ENCODE results near the gene SLC26A8.
A peak's percentile ranks its signal among the peaks of the same experiment; 100 is the strongest.

The SLC26A8 gene

DNA sequence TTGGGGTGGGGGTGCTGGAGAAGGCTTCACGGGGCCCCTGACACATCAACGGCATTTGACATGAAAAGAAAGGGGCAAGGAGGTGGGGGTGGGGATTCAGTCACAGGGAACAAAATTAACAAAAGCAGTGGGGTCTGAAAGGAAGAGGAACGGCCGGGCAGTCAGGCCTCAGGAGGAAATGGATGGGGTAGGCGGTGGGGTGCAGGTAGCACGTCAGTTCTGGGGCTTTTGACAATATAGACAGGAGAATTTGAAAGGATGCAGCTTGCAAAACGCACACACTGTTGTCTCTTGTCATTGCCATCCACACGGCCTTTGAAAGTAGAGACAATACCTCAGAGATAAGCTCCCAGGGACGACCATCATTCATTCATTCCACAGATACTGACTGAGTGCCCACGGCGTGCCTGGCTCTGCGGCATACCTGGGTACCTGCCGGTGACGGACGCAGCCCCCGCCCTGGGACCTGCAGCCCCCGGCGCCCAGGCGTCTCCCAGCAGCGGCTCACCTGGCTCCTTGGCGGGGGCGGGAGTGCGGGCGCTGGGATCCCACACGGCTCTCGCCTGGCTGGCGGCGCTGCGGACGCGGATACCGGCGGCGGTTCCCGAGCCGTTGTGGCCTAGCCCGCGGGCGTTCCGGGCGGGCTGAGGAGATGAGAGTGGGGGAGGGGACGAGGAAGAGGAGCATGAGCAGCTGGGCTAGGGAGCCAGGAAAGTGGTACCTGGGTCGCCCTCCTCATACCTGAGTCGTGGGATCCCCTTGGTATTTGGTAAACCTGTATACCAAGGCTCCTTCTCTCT, at the start of gene SLC26A8:
Gene SLC26A8 (minus strand): TSS at position 646 of the 800 bp plus-strand sequence. CDS start 4,934 bp downstream, outside the sequence.
- peak within 1 kb of the TSS in 1 of 21 experiments; percentile 15 for H3K27ac ChIP-seq
- peak within 1 kb of the TSS in 3 of 7 experiments; percentile 7 to 27 (median 12) for H3K4me3 ChIP-seq

- H3K4me3 ChIP-seq: no peak overlapping the region
These were observed 49.1 kb upstream of the SLC26A8 start for GRCh38 chr6:36073587-36073986.

DNA sequence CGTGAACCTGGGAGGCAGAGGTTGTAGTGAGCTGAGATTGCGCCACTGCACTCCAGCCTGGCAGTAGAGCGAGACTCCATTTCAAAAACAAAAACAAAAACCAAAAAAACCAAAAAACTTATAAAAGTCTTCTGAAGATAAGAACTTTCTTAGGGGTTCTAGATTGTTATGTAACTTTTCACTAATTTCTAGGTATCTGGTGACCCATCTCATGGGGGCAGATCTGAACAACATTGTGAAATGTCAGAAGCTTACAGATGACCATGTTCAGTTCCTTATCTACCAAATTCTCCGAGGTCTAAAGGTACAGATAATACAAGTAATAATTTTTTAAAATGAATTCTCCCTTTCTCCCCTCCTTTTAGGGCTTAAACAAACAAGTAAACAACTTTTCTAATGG, 48.2 kb upstream of the SLC26A8 start:
- no peak overlapping the region for H3K27ac ChIP-seq
- H3K4me3 ChIP-seq: no peak overlapping the region

More at GRCh38 chr6:36073587-36073986, 49.1 kb upstream of the SLC26A8 start:
- no peak overlapping the region for H3K27ac ChIP-seq

DNA sequence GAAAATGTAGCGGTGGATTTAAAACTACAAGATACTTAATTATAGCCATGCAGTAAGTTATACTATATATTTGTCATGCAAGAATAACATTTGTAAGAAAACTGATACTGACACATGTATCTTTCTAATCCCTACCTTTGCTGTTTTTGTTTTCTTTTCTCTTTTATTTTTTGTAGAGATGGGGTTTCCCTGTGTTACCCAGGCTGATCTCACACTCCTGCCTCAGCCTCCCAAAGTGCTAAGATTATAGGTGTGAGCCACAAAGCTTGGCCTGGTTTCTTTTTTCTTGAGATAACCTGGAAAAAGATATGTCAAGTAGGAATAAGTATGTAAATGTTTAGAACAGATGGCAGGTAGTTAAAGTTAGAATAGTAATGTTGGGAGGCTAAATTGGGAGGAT, 47.3 kb upstream of the SLC26A8 start:
- H3K27ac ChIP-seq: no peak overlapping the region

GRCh38 chr6:36071281-36071680, 46.8 kb upstream of the SLC26A8 start:
- H3K27ac ChIP-seq: no peak overlapping the region
- no peak overlapping the region for H3K4me3 ChIP-seq

More for the DNA sequence above, 47.3 kb upstream of the SLC26A8 start:
- no peak overlapping the region for H3K4me3 ChIP-seq

DNA sequence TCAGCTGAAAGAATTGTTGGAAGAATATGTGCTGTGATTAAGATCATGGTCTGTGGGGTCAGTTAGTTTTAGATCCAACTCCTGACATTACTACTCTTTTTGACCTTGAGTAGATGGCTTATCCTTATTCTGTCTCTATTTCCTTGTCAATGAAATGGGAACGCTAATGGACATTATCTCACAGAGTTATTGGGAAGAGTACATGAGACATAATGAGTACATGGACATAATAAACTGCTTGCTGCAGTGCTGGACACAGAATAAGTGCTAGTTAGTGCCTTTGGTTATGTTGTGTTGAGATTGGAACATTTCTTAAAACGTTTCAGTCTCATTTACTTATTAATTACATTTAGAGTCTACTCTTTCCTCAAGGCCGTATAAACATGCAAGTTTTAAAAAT, 45.8 kb upstream of the SLC26A8 start:
- Histone ChIP-seq H3K4me3 (no peak overlapping the region), H3K27ac (no peak overlapping the region)

GRCh38 chr6:36069573-36069972, 45.1 kb upstream of the SLC26A8 start:
- Histone ChIP-seq H3K27ac (no peak overlapping the region), H3K4me3 (no peak overlapping the region)

GRCh38 chr6:36068586-36068985, 44.1 kb upstream of the SLC26A8 start:
- no peak overlapping the region for H3K27ac ChIP-seq

GRCh38 chr6:36068012-36068392, 43.6 kb upstream of the SLC26A8 start:
- H3K4me3 ChIP-seq: no peak overlapping the region
- H3K27ac ChIP-seq: no peak overlapping the region

More at GRCh38 chr6:36068586-36068985, 44.1 kb upstream of the SLC26A8 start:
- H3K4me3 ChIP-seq: no peak overlapping the region

DNA sequence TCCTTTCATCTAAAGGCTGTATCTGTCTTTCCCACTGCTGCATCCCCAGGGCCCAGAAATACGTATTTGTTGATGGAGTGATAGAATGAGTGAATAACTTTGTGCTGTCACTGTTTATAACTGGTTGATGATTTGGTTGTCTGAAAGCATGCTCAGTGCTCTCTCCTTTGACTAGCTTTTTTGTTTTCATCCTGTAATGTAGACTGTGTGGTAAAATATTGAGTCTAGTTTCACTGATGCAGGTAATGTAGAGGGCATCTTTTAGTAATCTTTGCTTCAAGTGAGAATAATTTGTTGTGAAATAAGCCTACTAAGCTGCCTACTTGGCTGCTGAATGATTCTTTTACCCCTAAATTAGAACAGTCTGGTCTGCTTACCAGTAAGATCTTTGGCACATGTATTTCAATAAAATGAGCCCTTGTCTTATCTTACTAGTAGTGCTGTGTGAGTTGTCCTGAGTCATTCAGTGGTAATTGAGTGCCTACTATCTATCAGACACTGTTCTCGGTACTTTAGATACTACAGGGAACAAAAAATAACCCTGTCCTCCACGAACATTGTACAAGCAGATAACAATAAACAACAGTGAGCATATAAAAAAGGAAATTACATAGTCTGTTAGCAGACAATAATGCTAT, 43.1 kb upstream of the SLC26A8 start:
- H3K4me3 ChIP-seq: no peak overlapping the region
- peak overlapping the region in 1 of 21 experiments; percentile 3 for H3K27ac ChIP-seq

GRCh38 chr6:36066817-36067216, 42.4 kb upstream of the SLC26A8 start:
- peak overlapping the region in 1 of 21 experiments; percentile 3 for H3K27ac ChIP-seq
- H3K4me3 ChIP-seq: no peak overlapping the region

- H3K4me3 ChIP-seq: no peak overlapping the region
These were observed 41.5 kb upstream of the SLC26A8 start for GRCh38 chr6:36065916-36066315.

DNA sequence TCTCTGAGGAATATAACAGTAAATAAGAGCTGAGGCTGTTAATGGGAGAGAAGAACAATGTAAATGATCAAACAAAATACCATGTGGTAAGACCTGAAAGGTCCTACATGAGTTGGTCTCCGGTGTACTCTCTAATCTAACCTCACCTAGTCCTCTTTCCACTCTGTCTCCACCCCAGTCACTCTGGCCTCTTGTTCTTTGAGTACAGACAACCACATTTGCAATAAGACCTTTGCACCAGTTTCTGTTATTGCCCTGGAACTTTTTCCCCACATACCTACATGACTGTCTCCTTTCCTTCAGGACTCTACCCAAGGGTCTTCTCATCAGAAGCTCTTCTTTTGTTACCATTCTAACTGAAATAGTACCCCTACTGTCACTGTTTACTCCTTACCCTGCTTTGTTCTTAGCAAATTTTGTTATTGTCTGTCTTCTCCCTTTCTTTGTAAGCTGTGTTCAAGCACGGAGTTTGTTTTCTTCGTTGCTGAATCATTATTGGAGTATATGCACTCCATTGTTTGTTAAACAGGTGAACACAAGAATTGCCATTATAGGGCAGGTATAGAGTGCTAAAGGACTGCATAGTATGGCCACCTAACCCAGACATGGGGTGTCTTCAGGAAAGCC, 40.4 kb upstream of the SLC26A8 start:
- Histone ChIP-seq H3K27ac (peak overlapping the region in 2 of 21 experiments; percentile 7 to 20), H3K4me3 (no peak overlapping the region)

More at GRCh38 chr6:36065916-36066315, 41.5 kb upstream of the SLC26A8 start:
- no peak overlapping the region for H3K27ac ChIP-seq

GRCh38 chr6:36063318-36064060, 39.0 kb upstream of the SLC26A8 start:
- no peak overlapping the region for H3K4me3 ChIP-seq
- H3K27ac ChIP-seq: no peak overlapping the region

GRCh38 chr6:36062247-36062646, 37.8 kb upstream of the SLC26A8 start:
- no peak overlapping the region for H3K27ac ChIP-seq
- no peak overlapping the region for H3K4me3 ChIP-seq

DNA sequence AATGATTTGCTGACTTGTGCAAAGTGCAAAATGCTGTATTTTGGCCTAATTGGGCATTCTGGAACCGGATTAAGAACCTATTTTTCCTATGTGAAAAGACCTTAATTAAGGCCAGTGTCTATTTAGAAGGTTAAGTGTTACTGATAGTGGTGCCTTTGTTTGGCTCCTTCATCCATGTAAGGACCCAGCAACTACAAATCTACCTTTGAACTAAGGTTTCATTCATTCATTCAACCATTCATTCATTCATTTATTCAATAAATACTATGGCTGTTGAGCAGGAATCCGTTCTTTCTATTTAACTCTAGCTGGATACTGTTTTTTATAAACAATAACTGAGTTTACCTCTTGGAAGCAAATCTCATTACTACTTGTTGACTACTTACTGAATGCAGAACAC, 36.8 kb upstream of the SLC26A8 start:
- Histone ChIP-seq H3K4me3 (no peak overlapping the region), H3K27ac (no peak overlapping the region)

DNA sequence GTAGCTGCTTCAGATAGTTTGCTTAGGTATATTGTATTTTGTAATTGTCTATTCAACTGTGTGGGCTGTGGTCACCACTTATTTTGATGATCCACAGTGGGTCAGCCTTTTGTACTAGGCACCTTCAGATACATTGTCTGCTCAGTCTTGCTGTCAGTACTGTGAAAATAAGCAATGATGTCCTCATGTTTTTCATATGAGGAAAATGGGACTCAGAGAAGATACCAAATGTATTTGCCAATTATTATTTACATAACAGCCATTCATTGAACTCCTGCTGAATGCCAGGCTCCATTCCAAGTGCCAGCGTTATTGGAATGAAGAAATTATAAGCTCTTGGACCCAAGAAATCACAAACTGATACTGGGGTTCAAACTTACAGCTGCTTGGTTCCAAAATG, 31.7 kb upstream of the SLC26A8 start:
- H3K27ac ChIP-seq: no peak overlapping the region
- H3K4me3 ChIP-seq: no peak overlapping the region

GRCh38 chr6:36054956-36055355, 30.5 kb upstream of the SLC26A8 start:
- no peak overlapping the region for H3K27ac ChIP-seq

GRCh38 chr6:36054415-36054814, 30.0 kb upstream of the SLC26A8 start:
- Histone ChIP-seq H3K27ac (no peak overlapping the region), H3K4me3 (no peak overlapping the region)

More at GRCh38 chr6:36054956-36055355, 30.5 kb upstream of the SLC26A8 start:
- no peak overlapping the region for H3K4me3 ChIP-seq

DNA sequence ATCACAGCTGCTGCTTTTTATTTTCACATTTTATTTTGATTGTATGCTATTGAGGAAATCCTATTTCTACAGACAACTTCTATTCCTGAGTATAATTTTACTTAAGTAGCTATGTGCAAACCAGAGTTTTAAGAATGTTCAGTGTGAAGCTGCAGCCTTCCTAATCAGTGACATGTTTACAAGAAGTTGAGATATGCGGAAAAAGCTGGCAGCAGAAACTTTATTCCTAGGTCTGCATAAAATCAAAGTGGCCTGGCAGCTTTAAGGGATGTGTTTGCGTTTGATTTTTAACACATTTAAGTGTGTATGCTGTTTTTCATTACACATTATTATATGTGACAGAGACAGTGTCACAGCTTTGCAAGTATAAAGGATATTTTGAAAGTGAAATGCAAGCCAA, 29.4 kb upstream of the SLC26A8 start:
- no peak overlapping the region for H3K4me3 ChIP-seq
- no peak overlapping the region for H3K27ac ChIP-seq

Measured in skin epidermis (tissue), 12 donors.